RCC 7860 (cell line): ENCODE data around the gene KRTAP10-11.
"Not testable (repeated sequence)": the region's sequence is repeated elsewhere in the genome, so short reads cannot be mapped to it uniquely, and the experiment has no call there.

Source experiments
- DNase-seq: peaks from one replicate; pipeline ENCODE4 v3.0.0-alpha.2; 2015; ENCODE audit warnings: low spot score
- FAIRE-seq: peaks from 2 replicates; lab custom pipeline; 2012; peaks lifted over from hg19 to GRCh38; lab: Jason Lieb, UNC

Gene KRTAP10-11, protein sequence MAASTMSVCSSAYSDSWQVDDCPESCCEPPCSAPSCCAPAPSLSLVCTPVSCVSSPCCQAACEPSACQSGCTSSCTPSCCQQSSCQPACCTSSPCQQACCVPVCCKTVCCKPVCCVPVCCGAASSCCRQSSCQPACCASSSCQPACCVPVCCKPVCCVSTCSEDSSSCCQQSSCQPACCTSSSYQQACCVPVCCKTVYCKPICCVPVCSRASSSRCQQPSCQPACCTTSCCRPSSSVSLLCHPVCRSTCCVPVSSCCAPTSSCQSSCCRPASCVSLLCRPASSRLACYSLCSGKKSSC

DNA sequence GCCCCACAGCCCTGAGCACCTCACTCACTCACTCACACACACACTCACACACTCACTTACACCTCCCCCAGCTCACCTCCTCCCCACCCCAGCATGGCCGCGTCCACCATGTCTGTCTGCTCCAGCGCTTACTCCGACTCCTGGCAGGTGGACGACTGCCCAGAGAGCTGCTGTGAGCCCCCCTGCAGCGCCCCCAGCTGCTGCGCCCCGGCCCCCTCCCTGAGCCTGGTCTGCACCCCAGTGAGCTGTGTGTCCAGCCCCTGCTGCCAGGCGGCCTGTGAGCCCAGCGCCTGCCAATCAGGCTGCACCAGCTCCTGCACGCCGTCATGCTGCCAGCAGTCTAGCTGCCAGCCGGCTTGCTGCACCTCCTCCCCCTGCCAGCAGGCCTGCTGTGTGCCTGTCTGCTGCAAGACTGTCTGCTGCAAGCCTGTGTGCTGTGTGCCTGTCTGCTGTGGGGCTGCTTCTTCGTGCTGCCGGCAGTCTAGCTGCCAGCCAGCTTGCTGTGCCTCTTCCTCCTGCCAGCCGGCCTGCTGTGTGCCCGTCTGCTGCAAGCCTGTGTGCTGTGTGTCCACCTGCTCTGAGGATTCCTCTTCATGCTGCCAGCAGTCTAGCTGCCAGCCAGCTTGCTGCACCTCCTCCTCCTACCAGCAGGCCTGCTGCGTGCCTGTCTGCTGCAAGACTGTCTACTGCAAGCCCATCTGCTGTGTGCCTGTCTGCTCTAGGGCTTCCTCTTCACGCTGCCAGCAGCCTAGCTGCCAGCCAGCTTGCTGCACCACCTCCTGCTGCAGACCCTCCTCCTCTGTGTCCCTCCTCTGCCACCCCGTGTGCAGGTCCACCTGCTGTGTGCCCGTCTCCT lies at the start of gene KRTAP10-11:
KRTAP10-11 (plus strand) TSS at position 49 of the 856 bp plus-strand sequence; CDS start at position 94, 45 bp downstream.
- not testable (repeated sequence) for DNase-seq, FAIRE-seq

DNA sequence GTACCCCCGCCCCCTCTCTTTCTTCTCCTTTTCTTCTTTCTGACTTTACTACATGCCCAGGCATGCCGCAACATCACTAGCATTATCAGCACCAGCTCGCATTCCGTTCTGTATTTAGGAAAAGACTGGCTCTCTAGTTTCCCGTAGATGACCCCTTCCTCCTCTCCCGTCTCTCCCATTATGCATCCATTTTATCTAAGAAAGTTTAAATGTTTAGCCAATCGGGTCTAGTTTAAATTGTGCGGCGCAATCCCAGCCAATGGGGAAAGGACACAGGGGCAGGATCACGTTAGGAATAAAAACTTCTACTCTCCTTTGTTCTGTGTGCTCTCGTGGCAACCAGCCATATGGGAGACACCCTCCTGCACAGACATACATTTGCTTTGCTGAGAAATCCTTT lies 48.2 kb upstream of the KRTAP10-11 start:
- no peak for DNase-seq
- no peak for FAIRE-seq

DNA sequence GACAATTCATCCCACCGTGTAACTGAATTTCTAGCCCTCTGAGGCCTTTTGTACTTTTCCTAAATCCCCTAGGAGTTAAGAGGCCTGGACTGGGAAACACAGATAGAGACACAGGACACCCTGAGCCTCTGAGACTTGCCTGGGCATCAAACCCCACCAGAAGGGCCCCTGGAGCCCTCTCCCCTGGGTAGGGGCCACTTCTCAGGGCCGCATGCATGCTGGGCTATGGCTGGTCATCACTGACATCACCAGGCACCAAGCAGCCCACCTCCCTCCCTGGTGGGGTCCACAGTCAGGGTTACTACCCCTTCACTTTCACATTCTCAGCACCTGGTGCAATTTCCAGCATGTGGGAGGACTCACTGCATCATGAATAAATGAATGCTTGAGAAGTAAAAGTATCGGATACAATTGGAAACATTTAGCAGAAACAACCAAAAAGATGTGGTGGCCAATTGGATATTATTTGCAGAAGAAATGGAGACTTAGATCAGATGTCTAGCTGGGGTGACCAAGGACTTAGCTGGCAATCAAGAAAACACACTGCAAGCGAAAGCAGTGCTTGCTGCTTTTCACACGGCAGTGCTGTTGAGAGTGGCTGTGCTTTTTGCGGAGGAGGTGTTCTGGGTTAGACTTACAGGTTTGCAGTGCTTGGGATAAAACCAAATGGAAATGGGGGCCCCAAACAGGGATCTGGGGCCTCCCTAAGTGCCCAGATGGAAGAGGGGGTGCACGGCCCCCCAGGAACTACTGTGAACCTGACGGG lies 46.8 kb upstream of the KRTAP10-11 start:
- FAIRE-seq: no peak
- DNase-seq: no peak

GRCh38 chr21:44600118-44600978 lies 45.9 kb upstream of the KRTAP10-11 start, which contains the start of gene KRTAP10-7:
KRTAP10-7 (plus strand) TSS chr21:44600597; CDS start chr21:44600622, 25 bp downstream.
- not testable (repeated sequence) for FAIRE-seq

DNA sequence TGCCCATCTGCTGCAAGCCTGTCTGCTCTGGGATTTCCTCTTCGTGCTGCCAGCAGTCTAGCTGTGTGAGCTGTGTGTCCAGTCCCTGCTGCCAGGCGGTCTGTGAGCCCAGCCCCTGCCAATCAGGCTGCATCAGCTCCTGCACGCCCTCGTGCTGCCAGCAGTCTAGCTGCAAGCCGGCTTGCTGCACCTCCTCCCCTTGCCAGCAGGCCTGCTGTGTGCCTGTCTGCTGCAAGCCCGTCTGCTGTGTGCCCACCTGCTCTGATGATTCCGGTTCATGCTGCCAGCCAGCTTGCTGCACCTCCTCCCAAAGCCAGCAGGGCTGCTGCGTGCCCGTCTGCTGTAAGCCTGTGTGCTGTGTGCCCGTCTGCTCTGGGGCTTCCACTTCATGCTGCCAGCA lies 45.1 kb upstream of the KRTAP10-11 start:
- not testable (repeated sequence) for DNase-seq, FAIRE-seq

More at GRCh38 chr21:44600118-44600978, 45.9 kb upstream of the KRTAP10-11 start, which contains the start of gene KRTAP10-7:
- not testable (repeated sequence) for DNase-seq

- no peak for FAIRE-seq
- DNase-seq: no peak
Measured at GRCh38 chr21:44601596-44602462, 44.4 kb upstream of the KRTAP10-11 start.

DNA sequence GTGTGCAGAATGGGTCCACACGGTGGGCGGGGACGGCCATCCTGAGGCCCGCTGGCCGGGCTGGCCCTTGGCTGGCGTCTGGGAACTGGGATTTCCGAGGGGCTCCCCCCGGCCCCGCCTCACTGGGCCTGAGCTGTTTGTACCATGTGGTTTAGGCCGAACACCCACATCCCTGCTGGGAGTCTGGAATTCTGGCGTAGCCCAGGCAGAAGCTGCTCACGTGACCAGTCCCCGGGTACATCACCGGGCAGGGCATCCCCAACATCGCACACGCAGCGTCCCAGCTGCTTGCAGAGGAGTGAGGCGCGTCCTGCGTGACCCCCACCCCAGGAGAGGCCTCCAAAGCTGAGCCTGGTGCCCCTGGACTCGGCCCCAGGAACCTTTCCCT lies 43.8 kb upstream of the KRTAP10-11 start:
- FAIRE-seq: no peak
- no peak for DNase-seq

DNA sequence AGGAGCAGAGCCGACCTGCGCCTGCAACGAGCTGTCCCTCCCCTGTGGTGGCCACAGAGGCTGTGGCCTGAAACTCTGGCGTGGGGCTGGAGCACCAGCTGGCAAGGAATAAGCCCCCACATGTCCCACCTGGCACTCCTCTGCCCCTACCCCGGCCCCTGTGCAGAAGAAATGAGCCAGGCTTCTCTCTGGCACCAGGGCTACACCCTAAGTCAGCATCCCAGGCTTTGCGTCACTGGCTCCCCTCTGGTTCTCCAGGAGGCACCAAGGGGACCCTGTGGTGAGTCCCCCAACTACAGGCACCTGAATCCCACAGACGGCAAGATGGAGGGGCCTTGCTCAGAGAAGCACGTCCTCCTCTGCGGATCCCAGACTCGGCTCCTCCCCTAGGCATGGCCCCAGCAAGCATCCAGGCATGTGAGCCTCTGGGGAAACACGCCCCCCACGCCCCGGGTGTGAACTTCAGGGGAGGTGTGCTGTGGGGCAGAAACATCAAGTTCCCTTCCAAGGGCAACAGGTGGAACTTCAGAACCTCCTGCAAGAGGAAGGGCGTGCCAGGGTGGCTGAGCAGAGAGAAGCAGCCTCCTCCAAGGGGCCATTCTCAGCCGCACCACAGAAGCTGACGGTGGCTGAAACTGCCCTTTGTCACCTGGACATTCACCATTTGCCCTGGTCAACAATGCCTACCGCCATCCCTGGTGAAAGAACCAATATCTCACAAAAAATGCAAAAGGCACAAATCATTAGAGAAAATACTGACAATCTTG lies 42.9 kb upstream of the KRTAP10-11 start:
- FAIRE-seq (no peak), DNase-seq (no peak)

DNA sequence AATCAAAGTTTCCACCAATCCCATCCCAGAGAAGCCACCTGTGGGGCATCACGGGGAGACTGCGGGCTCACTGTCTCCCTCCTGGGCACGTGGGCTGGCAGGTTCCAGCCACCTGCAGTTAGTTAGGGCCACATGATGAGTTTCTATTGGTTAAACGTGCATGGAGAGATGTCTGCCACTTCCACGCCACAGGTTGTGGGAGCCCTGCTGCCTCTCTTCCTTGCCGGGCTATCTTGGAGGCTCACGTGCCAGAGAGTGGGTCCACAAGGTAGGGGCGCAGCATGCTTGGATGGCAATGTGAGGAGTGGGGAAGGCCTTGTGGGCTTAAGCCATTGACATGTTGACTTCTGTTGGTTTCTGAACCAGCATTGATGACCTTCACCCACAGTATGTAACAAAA lies 42.3 kb upstream of the KRTAP10-11 start:
- DNase-seq (no peak), FAIRE-seq (no peak)

GRCh38 chr21:44606495-44606894 lies 39.7 kb upstream of the KRTAP10-11 start:
- DNase-seq: no peak
- no peak for FAIRE-seq

GRCh38 chr21:44609193-44609592 lies 37.0 kb upstream of the KRTAP10-11 start:
- FAIRE-seq: no peak

DNA sequence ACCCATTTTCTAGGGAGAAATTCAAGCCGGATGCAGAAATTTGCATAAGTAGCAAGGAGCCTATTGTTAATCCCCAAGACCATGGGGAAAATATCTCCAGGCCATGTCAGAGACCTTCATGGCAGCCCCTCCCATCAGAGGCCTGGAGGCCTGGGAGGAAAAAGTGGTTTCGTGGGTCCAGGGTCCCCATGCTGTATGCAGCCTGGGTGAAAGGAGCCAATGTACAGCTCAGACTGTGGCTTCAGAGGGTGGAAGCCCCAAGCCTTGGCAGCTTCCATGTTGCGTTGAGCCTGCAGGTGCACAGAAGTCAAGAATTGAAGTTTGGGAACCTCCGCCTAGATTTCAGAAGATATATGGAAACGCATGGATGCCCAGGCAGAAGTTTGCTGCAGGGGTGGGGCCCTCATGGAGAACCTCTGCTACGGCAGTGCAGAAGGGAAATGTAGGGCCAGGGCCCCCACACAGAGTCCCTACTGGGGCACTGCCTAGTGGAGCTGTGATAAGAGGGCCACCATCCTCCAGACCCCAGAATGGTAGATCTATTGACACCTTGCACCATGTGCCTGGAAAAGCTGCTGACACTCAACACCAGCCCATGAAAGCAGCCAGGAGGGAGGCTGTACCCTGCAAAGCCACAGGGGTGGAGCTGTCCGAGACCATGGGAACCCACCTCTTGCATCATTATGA lies 35.9 kb upstream of the KRTAP10-11 start:
- not testable (repeated sequence) for DNase-seq, FAIRE-seq

More at GRCh38 chr21:44609193-44609592, 37.0 kb upstream of the KRTAP10-11 start:
- DNase-seq: no peak

DNA sequence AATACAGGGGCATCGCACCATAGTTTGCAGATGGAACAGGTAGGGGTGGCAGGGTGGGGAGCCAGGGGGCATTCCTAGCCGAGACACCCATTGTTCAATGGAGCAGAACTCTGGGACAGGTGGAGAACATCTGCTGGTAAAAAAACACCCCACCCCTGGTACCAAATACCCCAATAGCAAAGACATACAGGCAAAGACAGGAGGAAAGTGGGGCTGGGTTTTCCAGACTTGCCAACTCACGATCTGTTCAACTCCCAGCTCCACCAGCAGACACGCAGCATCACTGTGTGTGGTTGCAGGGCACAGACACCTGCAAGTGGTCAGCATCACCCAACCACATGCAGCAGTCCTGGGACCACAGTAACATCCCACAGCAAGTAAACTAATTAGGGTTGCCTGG lies 34.7 kb upstream of the KRTAP10-11 start:
- DNase-seq (no peak), FAIRE-seq (no peak)

GRCh38 chr21:44612029-44612486 lies 34.2 kb upstream of the KRTAP10-11 start, which contains the start of gene KRTAP10-8:
KRTAP10-8 (plus strand) TSS chr21:44612079; CDS start chr21:44612101, 22 bp downstream.
- DNase-seq: no peak
- no peak for FAIRE-seq

DNA sequence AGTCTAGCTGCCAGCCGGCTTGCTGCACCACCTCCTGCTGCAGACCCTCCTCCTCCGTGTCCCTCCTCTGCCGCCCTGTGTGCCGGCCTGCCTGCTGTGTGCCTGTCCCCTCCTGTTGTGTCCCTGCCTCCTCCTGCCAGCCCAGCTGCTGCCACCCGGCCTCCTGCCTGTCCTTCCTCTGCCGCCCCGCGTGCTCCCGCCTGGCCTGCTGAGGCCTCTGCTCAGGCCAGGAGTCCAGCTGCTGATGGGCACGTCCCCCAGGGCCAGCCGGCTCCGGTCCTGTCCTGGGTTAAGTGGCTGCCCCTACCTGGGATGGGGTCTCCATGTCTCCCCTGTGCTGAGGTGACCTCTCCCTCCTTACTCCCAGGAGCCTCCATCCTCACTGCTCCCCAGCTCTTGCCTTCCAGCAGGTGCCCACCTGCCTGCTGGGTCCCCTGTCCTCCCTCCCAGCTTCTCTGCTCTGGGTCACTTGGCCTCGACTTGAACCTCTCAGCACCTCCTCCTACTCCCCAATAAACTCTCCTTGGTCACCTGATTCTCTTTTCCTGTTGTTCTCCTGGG lies 33.5 kb upstream of the KRTAP10-11 start:
- DNase-seq (no peak), FAIRE-seq (no peak)

GRCh38 chr21:44613386-44614155 lies 32.6 kb upstream of the KRTAP10-11 start:
- FAIRE-seq: no peak
- DNase-seq: no peak
